ENCODE data around the gene TSPAN4. TPM values are rescaled to one million over a fixed set of nuclear protein-coding genes. Genes with fewer than 3 reads are reported as not detected.
A peak's percentile ranks its signal among the peaks of the same experiment; 100 is the strongest.

The TSPAN4 gene
- total and polyA plus RNA-seq, 4 donors: 16.5 to 38.1 (median 30.4) TPM

- Histone ChIP-seq H3K4me1 (ENCODE audit: control insufficient read depth in 4 of 4, insufficient read depth in 4 of 4, low read length in 3 of 4) (peaks cover 4 to 27% (median 18%) of the 10 kb centered on the region in 4 donors), H3K4me3 (ENCODE audit: low read depth in 1 of 3, low read length in 3 of 3) (no peak overlapping the region), H3K36me3 (ENCODE audit: control insufficient read depth in 4 of 4, insufficient read depth in 3 of 4, low read depth in 1 of 4, low read length in 3 of 4) (peaks cover 3 to 23% (median 18%) of the 10 kb centered on the region in 4 donors), H3K27me3 (ENCODE audit: control insufficient read depth in 4 of 4, insufficient read depth in 4 of 4, low read length in 3 of 4) (no peaks in the 10 kb centered on the region), H3K27ac (ENCODE audit: low read depth in 1 of 2, low read length in 2 of 2) (no peak overlapping the region), H3K9ac (ENCODE audit: low read depth in 1 of 2, low read length in 2 of 2) (no peak overlapping the region), H3K9me3 (ENCODE audit: control insufficient read depth in 4 of 4, low read length in 3 of 4) (no peaks in the 10 kb centered on the region)
- no peak for DNase-seq (ENCODE audit: low spot score)
- 84% methylated on average over 11 of the region's 11 CpGs for WGBS
- no peak for TF ChIP-seq CTCF (IDR thresholded peaks at IDR 0.05; ENCODE audit: low read depth, low read length, missing input control)
Observed at GRCh38 chr11:816433-816779, 26.2 kb upstream of the TSPAN4 start.

- peak within 1 kb of the TSS in 1 of 2 donors; percentile 60 for H3K9ac ChIP-seq (ENCODE audit: low read depth in 1 of 2, low read length in 2 of 2)
- peak within 1 kb of the TSS; percentile 87 to 95 for H3K27ac ChIP-seq (ENCODE audit: low read depth in 1 of 2, low read length in 2 of 2)
- H3K4me3 ChIP-seq (ENCODE audit: low read depth in 1 of 3, low read length in 3 of 3): peak within 1 kb of the TSS; percentile 52 to 99 (median 98)
- no peak for DNase-seq (ENCODE audit: low spot score)
- peaks cover 0 to 11% (median 2%) of the 10 kb centered on the region in 4 donors for H3K36me3 ChIP-seq (ENCODE audit: control insufficient read depth in 4 of 4, insufficient read depth in 3 of 4, low read depth in 1 of 4, low read length in 3 of 4)
- H3K9me3 ChIP-seq (ENCODE audit: control insufficient read depth in 4 of 4, low read length in 3 of 4): no peaks in the 10 kb centered on the region
- TF ChIP-seq HNF4G (IDR thresholded peaks at IDR 0.05): no peak
- no peak for TF ChIP-seq REST (IDR thresholded peaks at IDR 0.05)
- TF ChIP-seq RAD21 (IDR thresholded peaks at IDR 0.05): no peak
- TF ChIP-seq EGR1 (IDR thresholded peaks at IDR 0.05; ENCODE audit: low read depth in 2 of 2): no peak
- no peak for TF ChIP-seq FOXA2 (IDR thresholded peaks at IDR 0.05)
- TF ChIP-seq RXRA (IDR thresholded peaks at IDR 0.05): peak in 1 of 2 donors; percentile 34
- peak; percentile 24 for TF ChIP-seq SP1 (IDR thresholded peaks at IDR 0.05)
- no peak for TF ChIP-seq YY1 (IDR thresholded peaks at IDR 0.05)
- TF ChIP-seq ATF3 (IDR thresholded peaks at IDR 0.05): peak; percentile 77
- TF ChIP-seq JUND (IDR thresholded peaks at IDR 0.05): peak; percentile 47 to 59
- WGBS: 24% methylated on average over 20 of the region's 20 CpGs
- H3K4me1 ChIP-seq (ENCODE audit: control insufficient read depth in 4 of 4, insufficient read depth in 4 of 4, low read length in 3 of 4): peaks cover 17 to 40% (median 30%) of the 10 kb centered on the region in 4 donors
- H3K27me3 ChIP-seq (ENCODE audit: control insufficient read depth in 4 of 4, insufficient read depth in 4 of 4, low read length in 3 of 4): no peaks in the 10 kb centered on the region
Observed at GRCh38 chr11:818396-819128, 24.1 kb upstream of the TSPAN4 start, which contains the start of gene PNPLA2. Gene PNPLA2 (plus strand): TSS chr11:818914. CDS start chr11:819719, 805 bp downstream.
